HFFc6 (cell line): ENCODE measurements around the gene SDHAF1. TPM values are rescaled to one million over a fixed set of nuclear protein-coding genes. Genes with fewer than 3 reads are reported as not detected.

ENCODE experiments used
- DNase-seq: peaks from one replicate; pipeline ENCODE4 v3.0.0-alpha.2; 2018
- H3K27ac Mint-ChIP-seq: 2 replicates; pipeline ENCODE4 v1.8.0; 2020; ENCODE audit warnings: mild to moderate bottlenecking, mixed read lengths
- H3K27me3 Mint-ChIP-seq: 2 replicates; pipeline ENCODE4 v1.8.0; 2021; ENCODE audit warnings: mild to moderate bottlenecking, moderate library complexity, mixed read lengths; ENCODE audit not compliant: insufficient read depth
- H3K36me3 Mint-ChIP-seq: 2 replicates; pipeline ENCODE4 v1.8.0; 2021; ENCODE audit warnings: low read depth, mixed read lengths
- H3K4me1 Mint-ChIP-seq: 2 replicates; pipeline ENCODE4 v1.8.0; 2020; ENCODE audit warnings: low read depth, mixed read lengths
- H3K4me3 Mint-ChIP-seq: 2 replicates; pipeline ENCODE4 v1.8.0; 2020; ENCODE audit warnings: mild to moderate bottlenecking, moderate library complexity, mixed read lengths
- H3K9me3 Mint-ChIP-seq: 2 replicates; pipeline ENCODE4 v1.8.0; 2020; ENCODE audit warnings: mild to moderate bottlenecking, mixed read lengths
- CTCF ChIP-seq: fragments of 200-600 bp; sonication (generic); IDR thresholded peaks from 2 replicates; pipeline ENCODE4 v1.5.0; 2021; ENCODE audit warnings: antibody characterized with exemption, mild to moderate bottlenecking
- total RNA-seq, 6 experiments: library from RNA; stranded (reverse); fragmentation: NEBNext Ultra II Directional; extraction: Animal tissue kit (Norgen Biotek cat#: 25700); gene quantifications; 2 replicates in 1 of 6; 3 replicates in 5 of 6; pipeline ENCODE4 v1.2.3, GENCODE V29; 2021

SDHAF1 gene
- total RNA-seq, 6 experiments from 2014 or later = 8.2 to 12.5 (median 8.9) TPM

DNA sequence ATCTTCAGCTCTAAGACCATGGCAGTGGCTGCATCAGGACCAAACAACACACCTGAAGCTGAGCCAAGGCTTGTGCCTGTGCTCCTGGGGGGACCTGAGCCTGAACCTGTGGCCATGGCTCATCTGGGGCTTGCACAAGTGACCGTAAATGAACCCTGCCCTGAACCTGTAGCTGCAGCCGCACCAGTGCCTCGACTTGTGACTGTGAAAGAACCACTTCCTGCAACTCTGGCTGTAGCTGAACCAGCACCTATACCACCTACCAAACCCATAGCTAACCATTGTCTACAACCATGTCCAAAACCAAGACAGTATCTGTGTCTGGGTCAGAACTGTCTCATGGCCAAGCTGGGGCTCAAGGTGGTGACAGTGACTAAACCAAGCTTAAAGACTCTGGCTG, 28.2 kb upstream of the SDHAF1 start:
- peaks cover 9% of the 10 kb centered on the region for H3K27me3 Mint-ChIP-seq
- no peaks in the 10 kb centered on the region for H3K9me3 Mint-ChIP-seq
- no peaks in the 10 kb centered on the region for H3K4me1 Mint-ChIP-seq
- no peak overlapping the region for H3K4me3 Mint-ChIP-seq
- DNase-seq = no peak
- no peak overlapping the region for H3K27ac Mint-ChIP-seq
- TF ChIP-seq CTCF = no peak
- H3K36me3 Mint-ChIP-seq = no peaks in the 10 kb centered on the region

- H3K4me3 Mint-ChIP-seq = no peak overlapping the region
- H3K27ac Mint-ChIP-seq = no peak overlapping the region
- H3K27me3 Mint-ChIP-seq = peaks cover 14% of the 10 kb centered on the region
- TF ChIP-seq CTCF = no peak
- no peak for DNase-seq
- no peaks in the 10 kb centered on the region for H3K9me3 Mint-ChIP-seq
- H3K36me3 Mint-ChIP-seq = no peaks in the 10 kb centered on the region
- no peaks in the 10 kb centered on the region for H3K4me1 Mint-ChIP-seq
Measured at GRCh38 chr19:35973487-35973886, 21.5 kb upstream of the SDHAF1 start.

GRCh38 chr19:35975608-35976214, 19.3 kb upstream of the SDHAF1 start:
- Mint-ChIP-seq H3K27ac (no peak overlapping the region), H3K4me1 (no peaks in the 10 kb centered on the region), H3K36me3 (no peaks in the 10 kb centered on the region), H3K4me3 (no peak overlapping the region), H3K27me3 (peaks cover 15% of the 10 kb centered on the region), H3K9me3 (no peaks in the 10 kb centered on the region)
- no peak for TF ChIP-seq CTCF
- no peak for DNase-seq

GRCh38 chr19:35977446-35978222, 17.4 kb upstream of the SDHAF1 start:
- no peaks in the 10 kb centered on the region for H3K36me3 Mint-ChIP-seq
- H3K27me3 Mint-ChIP-seq = peaks cover 12% of the 10 kb centered on the region
- no peaks in the 10 kb centered on the region for H3K4me1 Mint-ChIP-seq
- H3K9me3 Mint-ChIP-seq = no peaks in the 10 kb centered on the region
- H3K4me3 Mint-ChIP-seq = no peak overlapping the region
- DNase-seq = no peak
- TF ChIP-seq CTCF = peak; percentile 45
- no peak overlapping the region for H3K27ac Mint-ChIP-seq

GRCh38 chr19:35978271-35978670, 16.7 kb upstream of the SDHAF1 start:
- no peaks in the 10 kb centered on the region for H3K4me1 Mint-ChIP-seq
- H3K27me3 Mint-ChIP-seq = peaks cover 17% of the 10 kb centered on the region
- H3K27ac Mint-ChIP-seq = no peak overlapping the region
- no peaks in the 10 kb centered on the region for H3K9me3 Mint-ChIP-seq
- no peak overlapping the region for H3K4me3 Mint-ChIP-seq
- no peak for TF ChIP-seq CTCF
- no peaks in the 10 kb centered on the region for H3K36me3 Mint-ChIP-seq
- no peak for DNase-seq
